Upper lobe of left lung (tissue), 6 donors: ENCODE results near the gene MRGPRF. TPM values are rescaled to one million over a fixed set of nuclear protein-coding genes. Genes with fewer than 3 reads are reported as not detected.

Experiments
- ATAC-seq, 2 donors: fragments of 200-7000 bp; cut with Tn5 transposase; one replicate each; pipeline ENCODE4 v1.9.1; 2022; ENCODE audit warnings: mild to moderate bottlenecking in 2 of 2, moderate library complexity in 2 of 2; ENCODE audit not compliant: low FRiP score in 2 of 2
- DNase-seq, 2 donors: peaks; one replicate each; pipeline ENCODE4 v3.0.0-alpha.2; 2019 to 2020
- H3K27ac ChIP-seq, 4 donors: fragments of 200-600 bp; sonication (generic); one replicate each; pipeline ENCODE4 v1.5.1; 2016 to 2019
- H3K27me3 ChIP-seq, 4 donors: fragments of 200-600 bp; sonication (generic); one replicate each; pipeline ENCODE4 v1.5.1; 2017 to 2019
- H3K36me3 ChIP-seq, 4 donors: fragments of 200-600 bp; sonication (generic); one replicate each; pipeline ENCODE4 v1.5.1; 2016 to 2019
- H3K4me1 ChIP-seq, 4 donors: fragments of 200-600 bp; sonication (generic); one replicate each; pipeline ENCODE4 v1.5.1; 2018 to 2019
- H3K4me3 ChIP-seq, 4 donors: fragments of 200-600 bp; sonication (generic); one replicate each; pipeline ENCODE4 v1.5.1; 2017 to 2019; ENCODE audit warnings: mild to moderate bottlenecking in 2 of 4, moderate library complexity in 1 of 4
- H3K9me3 ChIP-seq, 4 donors: fragments of 200-600 bp; sonication (generic); one replicate each; pipeline ENCODE4 v1.5.1; 2018 to 2019
- CTCF ChIP-seq, 6 experiments: fragments of 450-650 bp in 4 of 6; fragments of 200-600 bp in 2 of 6; sonication (generic) in 2 of 6; IDR thresholded peaks; one replicate each; pipeline ENCODE4 v1.5.1; 2016 to 2019; ENCODE audit warnings: antibody characterized with exemption in 6 of 6
- EP300 ChIP-seq, 4 donors: sonication (generic); formaldehyde crosslinking; IDR thresholded peaks; one replicate each; pipeline ENCODE4 v1.5.1; 2017; ENCODE audit warnings: antibody characterized with exemption in 4 of 4, control low read depth in 2 of 4
- POLR2A ChIP-seq, 4 donors: fragments of 450-650 bp; IDR thresholded peaks; one replicate each; pipeline ENCODE4 v1.5.1; 2016 to 2017; ENCODE audit warnings: antibody characterized with exemption in 4 of 4, mild to moderate bottlenecking in 2 of 4
- POLR2AphosphoS5 ChIP-seq, 2 donors: sonication (generic); formaldehyde crosslinking; IDR thresholded peaks; one replicate each; pipeline ENCODE4 v1.5.1; 2017; ENCODE audit warnings: antibody characterized with exemption in 2 of 2
- WGBS, 2 donors: methylation state at CpG; one replicate each; pipeline ENCODE4 v1.1.5; 2017 to 2018; 5-methylcytosine and 5-hydroxymethylcytosine counted together
- total RNA-seq, 6 donors: library from RNA; depleted of rRNA in 4 of 6; stranded (reverse); fragments of >200 nt in 4 of 6; gene quantifications; one replicate each; pipeline versions ENCODE4 v1.1.0 to v1.2.1, GENCODE V29; 2016 to 2021
- donor health status: DM: no; HTN: no; CAD: no; lungs with moderate emphysema.
- donor health status: DM: no; HTN: yes; CAD: no; lungs with severe emphysema.

The MRGPRF gene
- total RNA-seq, 6 donors from 2014 or later: 3.0 to 16.2 (median 10.7) TPM

GRCh38 chr11:68969386-68969785 lies 43.7 kb downstream of the MRGPRF start:
- no peak overlapping the region for H3K4me3 ChIP-seq
- no peak overlapping the region for H3K27ac ChIP-seq
- 69 to 80% methylated on average over 8 of the region's 8 CpGs for WGBS, 2 donors
- no peaks in the 10 kb centered on the region for H3K4me1 ChIP-seq
- no peaks in the 10 kb centered on the region for H3K27me3 ChIP-seq
- TF ChIP-seq EP300 (IDR thresholded peaks at IDR 0.05) (no peak), POLR2A (IDR thresholded peaks at IDR 0.05) (no peak), POLR2AphosphoS5 (IDR thresholded peaks at IDR 0.05) (no peak), CTCF (IDR thresholded peaks at IDR 0.05) (no peak)
- peak in 1 of 2 donors; percentile 4 for DNase-seq
- H3K9me3 ChIP-seq: no peaks in the 10 kb centered on the region
- H3K36me3 ChIP-seq: no peaks in the 10 kb centered on the region
- ATAC-seq: no peak

GRCh38 chr11:68968306-68969250 lies 44.5 kb downstream of the MRGPRF start:
- H3K4me3 ChIP-seq: no peak overlapping the region
- DNase-seq (no peak), ATAC-seq (no peak)
- H3K36me3 ChIP-seq: no peaks in the 10 kb centered on the region
- no peak for TF ChIP-seq EP300 (IDR thresholded peaks at IDR 0.05)
- no peak for TF ChIP-seq CTCF (IDR thresholded peaks at IDR 0.05)
- 77 to 79% methylated on average over 25 to 27 of the region's 29 CpGs for WGBS, 2 donors
- H3K4me1 ChIP-seq: no peaks in the 10 kb centered on the region
- no peaks in the 10 kb centered on the region for H3K9me3 ChIP-seq
- no peak overlapping the region for H3K27ac ChIP-seq
- H3K27me3 ChIP-seq: no peaks in the 10 kb centered on the region

GRCh38 chr11:68966894-68967780 lies 45.9 kb downstream of the MRGPRF start:
- Histone ChIP-seq H3K9me3 (no peaks in the 10 kb centered on the region), H3K27me3 (no peaks in the 10 kb centered on the region), H3K36me3 (no peaks in the 10 kb centered on the region), H3K4me1 (no peaks in the 10 kb centered on the region), H3K27ac (no peak overlapping the region), H3K4me3 (no peak overlapping the region)
- ATAC-seq: no peak
- TF ChIP-seq EP300 (IDR thresholded peaks at IDR 0.05) (no peak), POLR2A (IDR thresholded peaks at IDR 0.05) (no peak), CTCF (IDR thresholded peaks at IDR 0.05) (no peak), POLR2AphosphoS5 (IDR thresholded peaks at IDR 0.05) (no peak)
- WGBS, 2 donors: 82 to 85% methylated on average over 9 of the region's 9 CpGs
- DNase-seq: no peak

GRCh38 chr11:68965901-68966853 lies 46.9 kb downstream of the MRGPRF start:
- DNase-seq: no peak
- WGBS, 2 donors: 85 to 86% methylated on average over 14 to 15 of the region's 15 CpGs
- ATAC-seq: peak in 1 of 2 donors; percentile 50

More at GRCh38 chr11:68965901-68966853, 46.9 kb downstream of the MRGPRF start:
- Histone ChIP-seq H3K27ac (no peak overlapping the region), H3K36me3 (no peaks in the 10 kb centered on the region), H3K27me3 (no peaks in the 10 kb centered on the region), H3K4me3 (no peak overlapping the region), H3K4me1 (no peaks in the 10 kb centered on the region), H3K9me3 (no peaks in the 10 kb centered on the region)
- TF ChIP-seq EP300 (IDR thresholded peaks at IDR 0.05) (no peak), CTCF (IDR thresholded peaks at IDR 0.05) (no peak), POLR2AphosphoS5 (IDR thresholded peaks at IDR 0.05) (no peak), POLR2A (IDR thresholded peaks at IDR 0.05) (no peak)
